Lower leg skin (tissue), 3 donors: ENCODE data around the gene CYBC1.

Experiments used
- POLR2A ChIP-seq, 2 donors: fragments of 450-650 bp; IDR thresholded peaks; one replicate each; pipeline ENCODE4 v1.6.1; 2016 to 2017; ENCODE audit warnings: antibody characterized with exemption in 2 of 2, mild to moderate bottlenecking in 1 of 2, moderate library complexity in 1 of 2
- TF ChIP-seq, protein P1 (sequence below), 3 donors: fragments of 450-650 bp; IDR thresholded peaks; one replicate each; pipeline ENCODE4 v1.5.1; 2016; ENCODE audit warnings: antibody characterized with exemption in 3 of 3, mild to moderate bottlenecking in 3 of 3, moderate library complexity in 2 of 3

DNA sequence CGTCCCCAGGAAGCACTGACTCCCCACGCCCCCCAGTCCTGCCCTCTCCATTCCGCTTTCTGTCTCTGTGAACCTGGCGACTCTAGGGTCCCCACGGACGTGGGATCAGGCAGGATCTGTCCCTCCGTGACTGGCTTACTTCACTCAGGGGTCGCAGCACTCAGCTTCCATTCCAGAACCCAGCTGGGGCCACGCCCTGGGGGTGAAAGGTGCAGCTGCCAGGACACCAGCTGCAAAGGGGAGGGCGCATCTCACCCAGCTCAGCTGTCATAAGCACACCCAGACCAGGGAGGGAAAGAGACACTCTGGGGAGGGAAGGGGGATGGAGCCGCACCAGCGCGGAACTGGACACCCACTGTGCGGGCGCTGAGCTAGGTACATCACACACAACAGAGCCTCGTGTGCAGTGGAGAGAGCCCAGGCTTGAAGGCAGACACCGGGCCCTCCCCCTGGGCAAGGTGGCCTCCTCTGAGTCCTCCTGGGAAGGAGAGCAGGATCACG, 50.9 kb downstream of the CYBC1 start:
- TF ChIP-seq, protein P1, sequence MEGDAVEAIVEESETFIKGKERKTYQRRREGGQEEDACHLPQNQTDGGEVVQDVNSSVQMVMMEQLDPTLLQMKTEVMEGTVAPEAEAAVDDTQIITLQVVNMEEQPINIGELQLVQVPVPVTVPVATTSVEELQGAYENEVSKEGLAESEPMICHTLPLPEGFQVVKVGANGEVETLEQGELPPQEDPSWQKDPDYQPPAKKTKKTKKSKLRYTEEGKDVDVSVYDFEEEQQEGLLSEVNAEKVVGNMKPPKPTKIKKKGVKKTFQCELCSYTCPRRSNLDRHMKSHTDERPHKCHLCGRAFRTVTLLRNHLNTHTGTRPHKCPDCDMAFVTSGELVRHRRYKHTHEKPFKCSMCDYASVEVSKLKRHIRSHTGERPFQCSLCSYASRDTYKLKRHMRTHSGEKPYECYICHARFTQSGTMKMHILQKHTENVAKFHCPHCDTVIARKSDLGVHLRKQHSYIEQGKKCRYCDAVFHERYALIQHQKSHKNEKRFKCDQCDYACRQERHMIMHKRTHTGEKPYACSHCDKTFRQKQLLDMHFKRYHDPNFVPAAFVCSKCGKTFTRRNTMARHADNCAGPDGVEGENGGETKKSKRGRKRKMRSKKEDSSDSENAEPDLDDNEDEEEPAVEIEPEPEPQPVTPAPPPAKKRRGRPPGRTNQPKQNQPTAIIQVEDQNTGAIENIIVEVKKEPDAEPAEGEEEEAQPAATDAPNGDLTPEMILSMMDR (IDR thresholded peaks at IDR 0.05) = no peak
- no peak for TF ChIP-seq POLR2A (IDR thresholded peaks at IDR 0.05)
